ENCODE results near the gene SUN1.
"Not testable (repeated sequence)": the region's sequence is repeated elsewhere in the genome, so short reads cannot be mapped to it uniquely, and the experiment has no call there.

SUN1 gene

GRCh38 chr7:835021-835420 is 2.7 kb downstream of the SUN1 start:
- DNase-seq: no peak

DNA sequence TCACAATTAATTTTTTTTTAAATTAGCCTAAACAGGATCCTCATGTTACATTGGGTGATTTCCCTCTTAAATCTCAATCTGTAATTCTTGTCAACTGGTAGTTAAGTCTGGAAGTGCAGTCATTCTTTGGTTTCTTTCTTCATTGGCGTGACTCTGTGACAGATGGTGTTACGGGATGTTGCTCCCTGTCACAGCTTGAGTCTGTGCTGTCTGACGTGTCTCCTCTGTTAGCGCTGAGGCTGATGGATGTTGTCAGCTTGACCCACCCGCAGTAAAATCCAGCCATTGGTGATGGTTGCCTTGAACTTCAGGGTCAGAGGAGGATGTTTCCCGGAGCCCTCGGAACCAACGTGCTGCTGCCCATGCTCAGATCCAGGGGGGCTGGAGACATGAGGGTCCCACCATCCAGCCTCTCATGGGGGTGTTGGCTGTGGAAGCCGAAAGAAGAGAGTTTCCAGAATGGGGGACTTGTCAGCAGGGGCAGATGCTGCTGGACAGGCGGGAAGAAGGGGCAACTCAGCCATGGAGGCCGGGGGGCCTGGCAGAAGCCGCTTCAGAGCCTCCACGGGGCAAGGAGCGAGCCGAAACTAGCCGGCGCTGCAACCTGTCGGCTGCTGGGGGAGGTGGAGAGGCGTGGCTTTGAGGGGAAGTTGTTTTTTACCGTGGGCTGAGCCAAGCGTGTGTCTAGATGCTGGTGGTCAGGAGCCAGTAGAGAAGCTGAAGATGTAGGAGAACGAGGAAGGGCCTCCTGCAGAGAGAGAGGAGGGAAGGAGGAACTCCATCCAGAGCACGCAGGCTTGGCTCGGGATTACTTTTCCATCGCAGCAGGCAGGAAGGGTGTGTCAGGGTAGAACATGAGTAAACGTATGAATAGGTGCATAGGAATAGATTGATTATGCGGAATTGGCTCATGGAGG is 3.5 kb downstream of the SUN1 start:
- DNase-seq: peak; percentile 79

DNA sequence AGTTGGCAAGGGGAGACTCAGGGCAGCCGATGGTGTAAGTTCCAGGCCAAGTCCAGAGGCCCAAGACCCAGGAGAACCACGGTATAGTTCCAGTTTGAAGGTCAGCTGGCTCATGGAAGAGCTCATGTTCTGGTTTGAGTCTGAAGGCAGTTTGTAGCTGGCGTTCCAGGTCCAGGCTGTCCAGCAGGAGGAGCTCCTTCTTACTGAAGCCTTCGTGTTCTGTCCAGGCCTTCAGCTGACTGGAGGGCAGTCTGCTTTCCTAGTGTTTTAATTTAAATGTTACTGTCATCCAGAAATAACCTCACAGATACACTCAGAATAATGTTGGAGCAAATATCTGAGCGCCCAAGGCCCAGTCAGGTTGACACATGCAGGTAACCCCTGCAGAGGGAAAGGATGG is 4.2 kb downstream of the SUN1 start:
- DNase-seq: no peak

GRCh38 chr7:837001-837400 is 4.7 kb downstream of the SUN1 start:
- DNase-seq: no peak

GRCh38 chr7:840001-840600 is 7.8 kb downstream of the SUN1 start:
- DNase-seq: no peak

DNA sequence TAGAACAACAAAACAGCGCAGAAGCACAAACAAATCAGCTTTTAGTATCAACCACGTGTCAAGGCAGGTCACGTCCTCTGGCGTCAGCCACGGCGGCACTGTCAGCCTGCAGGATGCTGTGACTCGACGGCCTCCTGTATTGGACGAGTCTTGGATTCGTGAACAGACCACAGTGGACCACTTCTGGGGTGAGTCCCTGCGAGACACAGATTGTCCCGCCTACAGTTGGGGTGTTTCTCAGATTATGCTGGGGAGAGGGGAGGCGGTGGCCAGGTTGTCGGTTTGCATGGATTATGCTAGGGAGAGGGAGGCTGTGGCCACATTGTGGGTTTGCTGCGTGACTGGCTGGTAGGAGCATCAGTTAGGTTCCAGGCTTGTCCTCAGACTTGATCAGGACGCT is 9.7 kb downstream of the SUN1 start:
- no peak for DNase-seq

DNA sequence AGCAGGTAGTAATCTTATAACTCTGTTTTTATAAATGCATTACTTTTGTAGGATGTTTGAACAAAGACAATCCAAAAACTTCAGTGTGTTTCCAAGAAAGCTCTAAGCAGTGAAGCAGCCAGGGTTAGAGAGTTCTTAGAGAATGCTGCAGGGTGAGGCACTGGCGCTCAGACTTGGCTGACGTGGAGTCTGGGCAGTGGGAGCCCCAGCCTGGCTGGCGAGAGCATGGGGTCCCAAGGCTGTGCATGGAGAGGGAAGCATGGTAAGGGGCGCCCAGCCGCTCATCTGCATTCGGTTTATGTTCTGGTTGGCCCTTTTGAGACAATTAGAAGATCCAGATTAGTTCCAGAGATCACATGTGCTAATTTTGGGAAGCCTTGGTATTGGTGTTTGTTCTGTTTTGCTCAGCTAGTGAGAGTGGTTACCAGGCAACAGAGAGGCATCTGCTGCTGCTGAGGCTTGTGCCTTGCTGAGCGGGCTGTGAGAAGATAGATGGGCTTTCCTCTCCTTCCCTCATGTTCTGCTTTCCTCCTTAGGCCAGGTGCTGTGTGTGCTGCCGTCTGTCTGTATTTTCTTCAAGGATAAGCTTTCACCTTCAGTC is 10.3 kb downstream of the SUN1 start:
- no peak for DNase-seq

- DNase-seq: no peak
Measured at GRCh38 chr7:843230-843629, 11.0 kb downstream of the SUN1 start.

- no peak for DNase-seq
Measured at GRCh38 chr7:844043-844442, 11.8 kb downstream of the SUN1 start.

DNA sequence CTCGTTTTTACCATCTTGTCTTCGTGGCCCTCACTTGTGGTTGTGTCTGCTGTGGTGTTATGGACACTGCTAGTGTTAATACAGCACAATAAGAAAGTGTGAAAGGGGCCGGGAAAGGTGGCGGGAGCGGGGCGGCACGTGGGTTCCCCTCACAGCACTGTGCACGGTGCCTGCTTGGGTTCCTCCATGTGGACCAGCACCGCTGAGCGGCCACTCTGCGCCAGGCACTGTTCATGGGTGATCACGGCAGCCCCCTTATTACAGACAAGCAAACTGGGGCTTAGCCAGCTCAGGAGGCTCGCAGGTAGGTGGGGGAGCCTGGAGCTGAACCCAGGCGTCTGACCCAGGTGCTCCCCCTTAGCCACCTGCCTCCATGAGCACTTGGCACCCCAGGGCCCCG is 12.2 kb downstream of the SUN1 start:
- DNase-seq: no peak

DNA sequence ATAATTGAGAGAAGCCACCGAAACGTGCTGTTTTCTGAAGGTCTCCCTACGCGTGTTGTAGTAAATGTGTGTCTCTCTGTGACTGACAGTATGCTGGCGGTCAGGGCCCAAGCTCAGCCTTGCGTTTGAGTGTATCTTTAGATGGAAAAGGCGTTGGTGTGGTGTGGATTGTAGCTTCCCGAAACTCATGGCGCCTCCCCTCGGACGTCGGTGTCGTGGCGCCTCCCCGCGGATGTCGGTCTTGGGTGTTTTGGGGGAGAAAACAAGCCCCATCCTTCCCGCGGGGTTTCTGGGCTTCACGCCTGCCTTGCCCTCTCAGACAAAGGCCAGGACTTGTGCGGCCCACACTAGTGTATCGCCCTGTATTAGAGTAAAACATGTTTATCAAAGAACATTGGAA is 12.8 kb downstream of the SUN1 start:
- DNase-seq: no peak

- DNase-seq: no peak
Measured at GRCh38 chr7:845731-846130, 13.5 kb downstream of the SUN1 start.

DNA sequence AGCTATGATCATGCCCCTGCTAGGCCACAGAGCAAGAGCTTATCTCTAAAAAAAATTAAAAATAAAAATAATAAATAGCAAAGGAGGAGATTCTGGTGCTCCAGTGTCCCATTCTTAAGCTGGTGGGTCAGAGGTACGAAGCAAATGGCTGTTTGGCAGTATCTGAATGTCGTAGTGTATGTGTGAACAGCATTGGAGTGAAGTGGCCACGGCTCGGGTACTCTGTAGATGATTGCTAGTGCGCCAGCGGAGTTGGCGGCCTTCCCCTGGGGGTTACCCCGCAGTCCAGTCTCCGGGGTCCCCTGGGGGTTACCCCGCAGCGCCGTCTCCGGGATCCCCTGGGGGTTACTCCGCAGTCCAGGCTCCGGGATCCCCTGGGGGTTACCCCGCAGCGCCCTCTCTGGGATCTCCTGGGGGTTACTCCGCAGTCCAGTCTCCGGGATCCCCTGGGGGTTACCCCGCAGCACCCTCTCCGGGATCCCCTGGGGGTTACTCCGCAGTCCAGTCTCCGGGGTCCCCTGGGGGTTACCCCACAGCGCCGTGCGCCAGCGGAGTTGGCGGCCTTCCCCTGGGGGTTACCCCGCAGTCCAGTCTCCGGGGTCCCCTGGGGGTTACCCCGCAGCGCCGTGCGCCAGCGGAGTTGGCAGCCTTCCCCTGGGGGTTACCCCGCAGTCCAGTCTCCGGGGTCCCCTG is 14.8 kb downstream of the SUN1 start:
- DNase-seq: not testable (repeated sequence)

DNA sequence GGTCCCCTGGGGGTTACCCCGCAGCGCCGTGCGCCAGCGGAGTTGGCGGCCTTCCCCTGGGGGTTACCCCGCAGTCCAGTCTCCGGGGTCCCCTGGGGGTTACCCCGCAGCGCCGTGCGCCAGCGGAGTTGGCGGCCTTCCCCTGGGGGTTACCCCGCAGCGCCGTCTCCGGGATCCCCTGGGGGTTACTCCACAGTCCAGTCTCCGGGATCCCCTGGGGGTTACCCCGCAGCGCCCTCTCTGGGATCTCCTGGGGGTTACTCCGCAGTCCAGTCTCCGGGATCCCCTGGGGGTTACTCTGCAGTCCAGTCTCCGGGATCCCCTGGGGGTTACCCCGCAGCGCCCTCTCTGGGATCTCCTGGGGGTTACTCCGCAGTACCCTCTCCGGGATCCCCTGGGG is 15.5 kb downstream of the SUN1 start:
- not testable (repeated sequence) for DNase-seq

GRCh38 chr7:849145-849544 is 16.9 kb downstream of the SUN1 start:
- DNase-seq: no peak

GRCh38 chr7:849781-850180 is 17.5 kb downstream of the SUN1 start:
- DNase-seq: no peak

GRCh38 chr7:851204-851603 is 18.9 kb downstream of the SUN1 start:
- DNase-seq: no peak

GRCh38 chr7:853366-854117 is 21.3 kb downstream of the SUN1 start:
- DNase-seq: no peak

DNA sequence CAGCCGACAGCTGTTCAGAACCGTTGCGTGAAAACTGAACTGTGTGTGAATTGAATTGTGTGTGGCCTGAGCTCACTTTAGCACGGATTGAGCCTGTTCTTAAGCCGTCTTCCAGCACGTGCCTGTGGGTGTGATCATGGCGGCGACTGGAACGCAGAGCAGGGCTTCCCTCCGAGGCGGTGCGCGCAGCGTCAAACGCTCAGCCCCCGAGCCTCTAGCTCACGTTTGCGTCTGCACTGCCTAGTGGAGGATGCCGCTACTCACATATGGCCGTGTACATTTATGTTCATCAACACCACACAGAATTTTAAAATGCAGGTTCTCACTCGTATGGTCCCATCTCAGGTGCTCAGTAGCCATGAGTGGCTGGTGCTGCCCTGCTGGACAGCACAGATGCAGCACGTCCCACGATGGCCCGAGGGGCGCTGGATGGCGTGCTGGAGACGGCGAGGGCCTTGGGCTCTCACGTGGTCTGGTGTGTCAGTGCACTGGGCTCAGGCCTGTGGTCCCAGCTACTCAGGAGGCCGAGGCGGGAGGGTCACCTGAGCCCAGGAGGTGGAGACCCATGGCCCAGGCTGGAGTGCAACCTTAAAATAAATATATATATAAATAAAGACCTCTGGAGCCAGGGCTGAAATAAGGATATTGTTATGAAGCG is 22.0 kb downstream of the SUN1 start:
- DNase-seq: no peak

DNA sequence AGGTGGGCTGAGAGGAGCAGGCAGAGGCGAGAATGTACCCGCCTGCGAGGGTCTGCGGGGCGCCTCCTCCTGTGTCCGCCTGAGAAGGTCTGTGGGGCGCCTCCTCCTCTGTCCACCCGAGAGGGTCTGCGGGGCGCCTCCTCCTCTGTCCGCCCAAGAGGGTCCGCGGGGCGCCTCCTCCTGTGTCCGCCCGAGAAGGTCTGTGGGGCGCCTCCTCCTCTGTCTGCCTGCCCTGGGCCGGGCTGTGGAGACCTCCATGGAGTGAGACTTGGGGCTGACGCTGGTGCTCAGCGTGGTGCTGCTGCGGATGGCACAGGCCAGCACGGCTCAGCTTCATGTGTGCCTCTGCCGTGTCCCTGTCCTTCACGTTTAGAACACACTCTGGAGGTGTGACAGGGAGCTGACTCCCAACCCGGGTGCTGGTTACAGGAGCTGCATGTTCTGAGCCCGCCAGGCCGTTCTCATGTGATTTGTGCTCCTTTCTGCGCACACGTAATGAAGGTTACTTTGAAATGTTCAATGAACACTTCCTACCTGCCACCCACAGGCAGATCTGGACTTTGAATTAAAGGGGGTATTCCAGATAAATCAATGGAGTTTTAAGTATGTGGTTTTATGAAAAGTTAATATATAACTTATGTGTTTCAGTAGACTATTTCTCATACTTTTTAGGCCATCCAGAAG is 23.6 kb downstream of the SUN1 start:
- no peak for DNase-seq

DNA sequence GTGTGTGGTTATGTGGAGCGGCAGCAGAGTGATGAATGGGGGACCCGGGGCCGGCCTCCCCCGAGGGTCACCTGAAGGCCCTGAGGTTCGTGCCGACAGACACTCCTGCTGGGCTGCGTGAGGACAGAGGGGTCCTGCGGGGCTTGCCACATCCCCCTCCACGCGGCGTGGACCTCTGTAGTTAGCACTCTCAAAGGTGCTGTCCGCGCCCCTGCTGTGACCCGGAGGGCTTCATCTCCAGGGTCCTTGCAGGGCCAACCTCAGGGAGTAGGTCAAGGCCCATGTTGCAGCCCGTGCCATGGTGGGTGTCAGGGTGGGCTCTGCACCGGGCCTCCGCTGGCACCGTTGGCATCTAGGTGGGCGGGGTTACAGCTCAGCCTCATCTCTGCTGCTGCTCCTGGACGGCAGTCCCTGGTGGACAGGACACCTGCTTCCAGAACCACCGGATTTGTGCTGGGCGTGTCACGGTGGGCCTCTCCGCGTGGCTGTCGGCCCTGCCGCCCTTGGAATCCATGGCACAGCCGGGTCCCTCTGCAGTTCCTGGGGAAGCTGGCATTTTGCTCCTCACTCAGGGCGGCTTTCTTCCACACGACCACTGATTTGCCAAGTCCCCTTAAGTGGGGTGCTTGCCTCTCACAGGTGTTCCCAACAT is 24.3 kb downstream of the SUN1 start:
- no peak for DNase-seq
